ENCODE data around the gene FAXDC2.

- TF ChIP-seq CTCF (IDR thresholded peaks at IDR 0.05; ENCODE audit: insufficient read depth, low read length) (peak; percentile 83), POLR2AphosphoS5 (IDR thresholded peaks at IDR 0.05; ENCODE audit: low read depth) (no peak), GABPA (IDR thresholded peaks at IDR 0.05; ENCODE audit: low read depth) (no peak), REST (IDR thresholded peaks at IDR 0.05; ENCODE audit: insufficient replicate concordance, low read depth) (no peak)
Observed at GRCh38 chr5:154811653-154812465, 38.5 kb downstream of the FAXDC2 start.

Measured in HL-60 (cell line).